Astrocyte (in vitro differentiated cells and primary cell): Measurements from ENCODE around the gene SLC5A12. TPM values are rescaled to one million over a fixed set of nuclear protein-coding genes. Genes with fewer than 3 reads are reported as not detected.
A peak's percentile ranks its signal among the peaks of the same experiment; 100 is the strongest.

Experiments used
- DNase-seq: peaks from one replicate; pipeline ENCODE4 v3.0.0-alpha.2; 2010; ENCODE audit warnings: low read depth
- FAIRE-seq: peaks from 2 replicates; lab custom pipeline; 2011; peaks lifted over from hg19 to GRCh38; lab: Jason Lieb, UNC
- H2AFZ ChIP-seq: 2 replicates; pipeline ENCODE4 v1.6.0; 2012; ENCODE audit warnings: low read depth, low read length, inconsistent platforms
- H3K27ac ChIP-seq: 2 replicates; pipeline ENCODE4 v1.5.1; 2011; ENCODE audit warnings: low read depth, low read length, inconsistent platforms
- H3K27me3 ChIP-seq: 2 replicates; pipeline ENCODE4 v1.6.0; 2011; ENCODE audit warnings: low read length, inconsistent platforms; ENCODE audit not compliant: insufficient read depth
- H3K36me3 ChIP-seq: 2 replicates; pipeline ENCODE4 v1.5.1; 2011; ENCODE audit warnings: low read length, inconsistent platforms; ENCODE audit not compliant: insufficient read depth
- H3K4me1 ChIP-seq: 2 replicates; pipeline ENCODE4 v1.5.1; 2011; ENCODE audit warnings: low read length, inconsistent platforms; ENCODE audit not compliant: insufficient read depth
- H3K4me2 ChIP-seq: 2 replicates; pipeline ENCODE4 v1.6.0; 2012; ENCODE audit warnings: low read length, inconsistent platforms
- H3K4me3 ChIP-seq: 2 replicates; pipeline ENCODE4 v1.5.1; 2011; ENCODE audit warnings: low read depth, mild to moderate bottlenecking, low read length, inconsistent platforms; ENCODE audit not compliant: insufficient read depth
- H3K79me2 ChIP-seq: 2 replicates; pipeline ENCODE4 v1.6.0; 2012; ENCODE audit warnings: mild to moderate bottlenecking, low read length, inconsistent platforms; ENCODE audit not compliant: insufficient read depth
- H3K9ac ChIP-seq: 2 replicates; pipeline ENCODE4 v1.6.0; 2012; ENCODE audit warnings: mild to moderate bottlenecking, low read length, inconsistent platforms
- H3K9me3 ChIP-seq: 2 replicates; pipeline ENCODE4 v1.5.1; 2012; ENCODE audit warnings: low read depth, mild to moderate bottlenecking, low read length, inconsistent platforms; ENCODE audit not compliant: insufficient read depth
- H4K20me1 ChIP-seq: 2 replicates; pipeline ENCODE4 v1.6.0; 2012; ENCODE audit warnings: low read length, inconsistent platforms; ENCODE audit not compliant: insufficient read depth
- H3K27ac Mint-ChIP-seq: one replicate; pipeline ENCODE4 v1.8.0; 2021; ENCODE audit warnings: mild to moderate bottlenecking, mixed read lengths; ENCODE audit not compliant: unreplicated experiment
- H3K27me3 Mint-ChIP-seq: one replicate; pipeline ENCODE4 v1.8.0; 2021; ENCODE audit warnings: low read depth, mixed read lengths; ENCODE audit not compliant: unreplicated experiment
- H3K36me3 Mint-ChIP-seq: one replicate; pipeline ENCODE4 v1.8.0; 2021; ENCODE audit warnings: low read depth, mixed read lengths; ENCODE audit not compliant: unreplicated experiment
- H3K4me1 Mint-ChIP-seq: one replicate; pipeline ENCODE4 v1.8.0; 2021; ENCODE audit warnings: low read depth, mixed read lengths; ENCODE audit not compliant: unreplicated experiment
- H3K4me3 Mint-ChIP-seq: one replicate; pipeline ENCODE4 v1.8.0; 2021; ENCODE audit warnings: mild to moderate bottlenecking, moderate library complexity, mixed read lengths; ENCODE audit not compliant: unreplicated experiment
- H3K9me3 Mint-ChIP-seq: one replicate; pipeline ENCODE4 v1.8.0; 2021; ENCODE audit warnings: mild to moderate bottlenecking, mixed read lengths; ENCODE audit not compliant: unreplicated experiment
- EZH2 ChIP-seq: IDR thresholded peaks from 2 replicates; pipeline ENCODE4 v1.6.1; 2012; ENCODE audit warnings: mild to moderate bottlenecking, low read length, inconsistent platforms; ENCODE audit not compliant: insufficient read depth
- total RNA-seq: library from RNA; stranded (reverse); gene quantifications from 2 replicates; pipeline ENCODE4 v1.2.1, GENCODE V29; 2021
- TF ChIP-seq, protein P1 (sequence below): IDR thresholded peaks from 2 replicates; pipeline ENCODE4 v1.5.1; 2011; ENCODE audit warnings: low read depth, mild to moderate bottlenecking, inconsistent platforms, low read length, moderate library complexity; ENCODE audit not compliant: insufficient read depth

SLC5A12 gene
- total RNA-seq, 1 donor from 2014 or later: 0.14 TPM

DNA sequence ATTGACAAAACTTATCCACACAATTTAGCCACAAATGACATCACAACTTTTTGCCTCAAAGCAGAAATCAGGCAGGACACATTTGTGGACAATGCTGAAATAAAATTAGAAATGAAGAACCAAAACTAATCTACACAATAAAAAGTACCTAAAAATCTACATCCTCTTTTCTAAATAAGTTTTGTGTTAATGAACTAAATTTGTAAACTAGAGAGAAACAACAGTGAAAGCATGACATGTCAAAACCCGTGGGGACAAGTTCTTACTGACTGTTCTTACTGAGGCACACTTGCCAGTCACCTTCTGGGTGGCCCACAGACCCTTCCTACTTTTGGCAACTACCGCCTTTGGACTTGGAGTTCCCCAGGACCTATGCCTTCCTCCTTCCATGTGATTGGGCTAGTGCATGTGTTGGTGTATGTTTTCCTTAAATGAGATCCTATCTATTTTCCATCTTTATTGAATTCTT lies 89.1 kb downstream of the SLC5A12 start:
- no peak for DNase-seq
- Histone ChIP-seq H3K4me3 (no peak overlapping the region), H3K4me1 (no peaks in the 10 kb centered on the region), H3K4me2 (no peak overlapping the region), H3K79me2 (no peaks in the 10 kb centered on the region), H3K27me3 (no peaks in the 10 kb centered on the region), H3K9me3 (no peaks in the 10 kb centered on the region), H2AFZ (no peak overlapping the region), H3K27ac (no peak overlapping the region), H4K20me1 (no peaks in the 10 kb centered on the region), H3K9ac (no peak overlapping the region), H3K36me3 (no peaks in the 10 kb centered on the region)
- Mint-ChIP-seq H3K27me3 (no peaks in the 10 kb centered on the region), H3K27ac (no peak overlapping the region), H3K36me3 (no peaks in the 10 kb centered on the region), H3K9me3 (no peaks in the 10 kb centered on the region), H3K4me3 (no peak overlapping the region), H3K4me1 (no peaks in the 10 kb centered on the region)
- no peak for FAIRE-seq
- TF ChIP-seq, protein P1, sequence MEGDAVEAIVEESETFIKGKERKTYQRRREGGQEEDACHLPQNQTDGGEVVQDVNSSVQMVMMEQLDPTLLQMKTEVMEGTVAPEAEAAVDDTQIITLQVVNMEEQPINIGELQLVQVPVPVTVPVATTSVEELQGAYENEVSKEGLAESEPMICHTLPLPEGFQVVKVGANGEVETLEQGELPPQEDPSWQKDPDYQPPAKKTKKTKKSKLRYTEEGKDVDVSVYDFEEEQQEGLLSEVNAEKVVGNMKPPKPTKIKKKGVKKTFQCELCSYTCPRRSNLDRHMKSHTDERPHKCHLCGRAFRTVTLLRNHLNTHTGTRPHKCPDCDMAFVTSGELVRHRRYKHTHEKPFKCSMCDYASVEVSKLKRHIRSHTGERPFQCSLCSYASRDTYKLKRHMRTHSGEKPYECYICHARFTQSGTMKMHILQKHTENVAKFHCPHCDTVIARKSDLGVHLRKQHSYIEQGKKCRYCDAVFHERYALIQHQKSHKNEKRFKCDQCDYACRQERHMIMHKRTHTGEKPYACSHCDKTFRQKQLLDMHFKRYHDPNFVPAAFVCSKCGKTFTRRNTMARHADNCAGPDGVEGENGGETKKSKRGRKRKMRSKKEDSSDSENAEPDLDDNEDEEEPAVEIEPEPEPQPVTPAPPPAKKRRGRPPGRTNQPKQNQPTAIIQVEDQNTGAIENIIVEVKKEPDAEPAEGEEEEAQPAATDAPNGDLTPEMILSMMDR: no peak
- no peak for TF ChIP-seq EZH2

DNA sequence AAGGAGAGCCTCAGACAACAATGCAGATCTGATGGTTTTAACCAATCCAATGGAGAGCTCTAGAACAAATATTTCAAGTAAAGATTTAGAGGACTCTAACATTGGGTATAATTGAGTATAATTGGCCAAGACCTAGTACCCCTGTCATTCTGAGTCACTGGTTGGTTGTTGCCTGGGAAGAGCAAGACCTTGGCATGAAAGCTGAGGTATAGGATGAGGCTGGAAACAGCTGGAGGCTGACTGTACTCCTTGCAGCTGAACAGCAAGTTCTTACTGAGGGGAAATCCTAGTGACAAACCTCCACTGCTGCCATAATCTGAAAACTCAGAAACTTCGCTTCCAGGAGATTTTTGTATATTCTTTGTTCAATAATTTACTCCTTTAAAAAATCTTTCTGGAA lies 95.5 kb downstream of the SLC5A12 start:
- Histone ChIP-seq H3K4me2 (no peak overlapping the region), H2AFZ (no peak overlapping the region), H3K27ac (no peak overlapping the region), H3K9me3 (no peaks in the 10 kb centered on the region), H3K27me3 (no peaks in the 10 kb centered on the region), H3K9ac (no peak overlapping the region), H3K79me2 (no peaks in the 10 kb centered on the region), H3K4me1 (no peaks in the 10 kb centered on the region), H3K36me3 (no peaks in the 10 kb centered on the region), H4K20me1 (no peaks in the 10 kb centered on the region), H3K4me3 (no peak overlapping the region)
- H3K9me3 Mint-ChIP-seq: no peaks in the 10 kb centered on the region
- TF ChIP-seq, protein P1: no peak
- TF ChIP-seq EZH2: no peak
- peaks cover 12% of the 10 kb centered on the region for H3K4me1 Mint-ChIP-seq
- no peak overlapping the region for H3K4me3 Mint-ChIP-seq
- DNase-seq (no peak), FAIRE-seq (no peak)
- no peaks in the 10 kb centered on the region for H3K36me3 Mint-ChIP-seq
- H3K27ac Mint-ChIP-seq: no peak overlapping the region
- no peaks in the 10 kb centered on the region for H3K27me3 Mint-ChIP-seq

DNA sequence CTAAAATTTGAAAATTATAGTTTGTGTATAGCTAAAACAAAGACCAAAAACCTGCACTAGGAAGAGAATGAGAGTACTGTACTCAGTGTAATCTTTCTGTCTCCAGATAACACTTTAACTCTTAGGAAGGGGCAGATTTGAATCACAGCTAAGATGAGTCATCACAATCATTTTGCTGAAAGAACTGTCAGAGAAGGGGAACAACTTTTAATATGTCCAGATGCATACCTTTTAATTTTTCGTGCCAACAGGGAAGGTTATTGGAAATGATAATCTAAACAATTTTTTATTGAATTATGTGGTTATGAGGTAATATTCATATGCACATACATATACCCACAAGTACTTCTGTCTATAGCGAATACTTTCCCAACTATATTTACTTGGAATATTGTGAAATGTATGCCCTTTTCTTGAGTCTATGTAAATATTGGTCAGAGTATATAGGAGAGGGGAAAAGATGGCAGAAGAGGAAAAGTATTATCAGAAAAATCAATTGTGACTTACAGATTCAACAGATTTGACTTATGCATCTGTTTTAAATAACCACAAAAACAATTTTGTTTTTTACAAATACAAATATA lies 98.7 kb downstream of the SLC5A12 start:
- H3K4me2 ChIP-seq: no peak overlapping the region
- no peaks in the 10 kb centered on the region for H3K79me2 ChIP-seq
- no peaks in the 10 kb centered on the region for H3K36me3 Mint-ChIP-seq
- no peaks in the 10 kb centered on the region for H3K27me3 Mint-ChIP-seq
- no peak overlapping the region for H3K9ac ChIP-seq
- no peak for TF ChIP-seq EZH2
- TF ChIP-seq, protein P1: no peak
- DNase-seq (peak; percentile 25), FAIRE-seq (peak; percentile 64)
- no peak overlapping the region for H3K27ac ChIP-seq
- H3K4me1 Mint-ChIP-seq: peaks cover 26% of the 10 kb centered on the region
- H3K27me3 ChIP-seq: no peaks in the 10 kb centered on the region
- H3K4me3 Mint-ChIP-seq: no peak overlapping the region
- no peak overlapping the region for H2AFZ ChIP-seq
- no peaks in the 10 kb centered on the region for H4K20me1 ChIP-seq
- no peak overlapping the region for H3K4me3 ChIP-seq
- H3K36me3 ChIP-seq: no peaks in the 10 kb centered on the region
- H3K9me3 Mint-ChIP-seq: no peaks in the 10 kb centered on the region
- peaks cover 3% of the 10 kb centered on the region for H3K4me1 ChIP-seq
- H3K27ac Mint-ChIP-seq: peak overlapping the region; percentile 64
- H3K9me3 ChIP-seq: no peaks in the 10 kb centered on the region
